Liver (tissue), 9 donors: ENCODE results near the gene CD8A. TPM values are rescaled to one million over a fixed set of nuclear protein-coding genes. Genes with fewer than 3 reads are reported as not detected.
"Not testable (repeated sequence)": the region's sequence is repeated elsewhere in the genome, so short reads cannot be mapped to it uniquely, and the experiment has no call there.

Source experiments
- DNase-seq: peaks from one replicate; pipeline ENCODE4 v3.0.0-alpha.2; 2017; ENCODE audit warnings: low spot score
- H3K27ac ChIP-seq, 2 donors: one replicate each; pipeline ENCODE4 v1.7.0; 2013; ENCODE audit warnings: inconsistent platforms in 2 of 2, low read length in 2 of 2, control low read depth in 1 of 2, low read depth in 1 of 2, mild to moderate bottlenecking in 1 of 2
- H3K27me3 ChIP-seq, 4 donors: one replicate each; pipeline versions ENCODE4 v1.6.1 to v1.7.0; 2013; ENCODE audit warnings: low read length in 3 of 4, inconsistent platforms in 1 of 4, mild to moderate bottlenecking in 1 of 4, moderate library complexity in 1 of 4; ENCODE audit not compliant: control insufficient read depth in 4 of 4, insufficient read depth in 4 of 4
- H3K36me3 ChIP-seq, 4 donors: one replicate each; pipeline versions ENCODE4 v1.6.1 to v1.7.0; 2013; ENCODE audit warnings: low read length in 3 of 4, mild to moderate bottlenecking in 3 of 4, low read depth in 1 of 4, moderate library complexity in 1 of 4; ENCODE audit not compliant: control insufficient read depth in 4 of 4, insufficient read depth in 3 of 4
- H3K4me1 ChIP-seq, 4 donors: one replicate each; pipeline versions ENCODE4 v1.6.1 to v1.7.0; 2013; ENCODE audit warnings: low read length in 3 of 4, mild to moderate bottlenecking in 3 of 4, moderate library complexity in 1 of 4; ENCODE audit not compliant: control insufficient read depth in 4 of 4, insufficient read depth in 4 of 4
- H3K4me3 ChIP-seq, 3 donors: one replicate each; pipeline versions ENCODE4 v1.6.1 to v1.7.0; 2013; ENCODE audit warnings: low read length in 3 of 3, control low read depth in 1 of 3, low read depth in 1 of 3, mild to moderate bottlenecking in 1 of 3
- H3K9ac ChIP-seq, 2 donors: one replicate each; pipeline ENCODE4 v1.7.0; 2013; ENCODE audit warnings: low read length in 2 of 2, mild to moderate bottlenecking in 2 of 2, moderate library complexity in 2 of 2, control low read depth in 1 of 2, low read depth in 1 of 2
- H3K9me3 ChIP-seq, 4 donors: one replicate each; pipeline versions ENCODE4 v1.6.1 to v1.7.0; 2013; ENCODE audit warnings: low read length in 3 of 4; ENCODE audit not compliant: control insufficient read depth in 4 of 4
- CTCF ChIP-seq: fragments of 150-350 bp; IDR thresholded peaks from 2 replicates; pipeline ENCODE4 v1.5.1; 2017; ENCODE audit warnings: improper control_type of control experiment, low read depth, low read length; ENCODE audit not compliant: missing input control
- EGR1 ChIP-seq, 2 donors: IDR thresholded peaks; 2 replicates each; pipeline ENCODE4 v1.6.1; 2016 to 2018; ENCODE audit warnings: antibody characterized with exemption in 2 of 2, low read depth in 2 of 2
- FOXA1 ChIP-seq: IDR thresholded peaks from 2 replicates; pipeline ENCODE4 v1.6.1; 2016; ENCODE audit warnings: antibody characterized with exemption
- FOXA2 ChIP-seq: IDR thresholded peaks from 2 replicates; pipeline ENCODE4 v1.6.1; 2016; ENCODE audit warnings: antibody characterized with exemption
- GABPA ChIP-seq, 2 donors: IDR thresholded peaks in 1 of 2; conservative IDR thresholded peaks in 1 of 2; 2 replicates each; pipeline ENCODE4 v1.6.1; 2016; ENCODE audit warnings: antibody characterized with exemption in 2 of 2, mild to moderate bottlenecking in 1 of 2, moderate library complexity in 1 of 2
- JUND ChIP-seq, 2 donors: IDR thresholded peaks; 2 replicates each; pipeline ENCODE4 v1.6.1; 2016; ENCODE audit warnings: antibody characterized with exemption in 2 of 2
- NR2F2 ChIP-seq: IDR thresholded peaks from 2 replicates; pipeline ENCODE4 v1.6.1; 2016; ENCODE audit warnings: antibody characterized with exemption
- RAD21 ChIP-seq, 2 donors: IDR thresholded peaks; 2 replicates each; pipeline ENCODE4 v1.6.1; 2016; ENCODE audit warnings: antibody characterized with exemption in 2 of 2, mild to moderate bottlenecking in 2 of 2
- RXRA ChIP-seq, 2 donors: IDR thresholded peaks; 2 replicates each; pipeline ENCODE4 v1.6.1; 2017 to 2018; ENCODE audit warnings: antibody characterized with exemption in 2 of 2, mild to moderate bottlenecking in 1 of 2
- SP1 ChIP-seq: IDR thresholded peaks from 2 replicates; pipeline ENCODE4 v1.6.1; 2018; ENCODE audit warnings: antibody characterized with exemption, mild to moderate bottlenecking
- TAF1 ChIP-seq: conservative IDR thresholded peaks from 2 replicates; pipeline ENCODE4 v1.6.1; 2016; ENCODE audit warnings: antibody characterized with exemption, mild to moderate bottlenecking
- YY1 ChIP-seq: IDR thresholded peaks from 2 replicates; pipeline ENCODE4 v1.6.1; 2016; ENCODE audit warnings: antibody characterized with exemption, mild to moderate bottlenecking
- ZBTB33 ChIP-seq: IDR thresholded peaks from 2 replicates; pipeline ENCODE4 v1.6.1; 2016; ENCODE audit warnings: antibody characterized with exemption
- WGBS: extraction: QIAGEN DNeasy Blood & Tissue Kit; methylation state at CpG from one replicate; pipeline ENCODE4 v1.1.7; 2013; 5-methylcytosine and 5-hydroxymethylcytosine counted together
- polyA plus RNA-seq, 2 donors: library from polyadenylated mRNA; stranded (reverse) in 1 of 2; unstranded in 1 of 2; fragments of 200-250 nt in 1 of 2; fragments of >200 nt in 1 of 2; fragmentation: Nextera tagmentation in 1 of 2; extraction: Ambion mirVana in 1 of 2; gene quantifications; one replicate each; pipeline versions ENCODE4 v1.2.1 to v1.2.3, GENCODE V29; 2013 to 2015
- total RNA-seq, 2 donors: library from RNA; depleted of rRNA; stranded (reverse); fragments of >200 nt; gene quantifications; one replicate each; pipeline ENCODE4 v1.2.3, GENCODE V29; 2014
- TF ChIP-seq, protein P1 (sequence below): IDR thresholded peaks from 2 replicates; pipeline ENCODE4 v1.6.1; 2016; ENCODE audit warnings: antibody characterized with exemption, mild to moderate bottlenecking
- donor health status: healthy.
- donor health status: healthy.
- donor health status: healthy.
- donor health status: healthy.
- donor health status: healthy.

Gene CD8A
- total and polyA plus RNA-seq, 4 donors = 0.42 to 1.8 (median 0.69) TPM

GRCh38 chr2:86746939-86747338 is 43.8 kb downstream of the CD8A start (continued):
- TF ChIP-seq, protein P1, sequence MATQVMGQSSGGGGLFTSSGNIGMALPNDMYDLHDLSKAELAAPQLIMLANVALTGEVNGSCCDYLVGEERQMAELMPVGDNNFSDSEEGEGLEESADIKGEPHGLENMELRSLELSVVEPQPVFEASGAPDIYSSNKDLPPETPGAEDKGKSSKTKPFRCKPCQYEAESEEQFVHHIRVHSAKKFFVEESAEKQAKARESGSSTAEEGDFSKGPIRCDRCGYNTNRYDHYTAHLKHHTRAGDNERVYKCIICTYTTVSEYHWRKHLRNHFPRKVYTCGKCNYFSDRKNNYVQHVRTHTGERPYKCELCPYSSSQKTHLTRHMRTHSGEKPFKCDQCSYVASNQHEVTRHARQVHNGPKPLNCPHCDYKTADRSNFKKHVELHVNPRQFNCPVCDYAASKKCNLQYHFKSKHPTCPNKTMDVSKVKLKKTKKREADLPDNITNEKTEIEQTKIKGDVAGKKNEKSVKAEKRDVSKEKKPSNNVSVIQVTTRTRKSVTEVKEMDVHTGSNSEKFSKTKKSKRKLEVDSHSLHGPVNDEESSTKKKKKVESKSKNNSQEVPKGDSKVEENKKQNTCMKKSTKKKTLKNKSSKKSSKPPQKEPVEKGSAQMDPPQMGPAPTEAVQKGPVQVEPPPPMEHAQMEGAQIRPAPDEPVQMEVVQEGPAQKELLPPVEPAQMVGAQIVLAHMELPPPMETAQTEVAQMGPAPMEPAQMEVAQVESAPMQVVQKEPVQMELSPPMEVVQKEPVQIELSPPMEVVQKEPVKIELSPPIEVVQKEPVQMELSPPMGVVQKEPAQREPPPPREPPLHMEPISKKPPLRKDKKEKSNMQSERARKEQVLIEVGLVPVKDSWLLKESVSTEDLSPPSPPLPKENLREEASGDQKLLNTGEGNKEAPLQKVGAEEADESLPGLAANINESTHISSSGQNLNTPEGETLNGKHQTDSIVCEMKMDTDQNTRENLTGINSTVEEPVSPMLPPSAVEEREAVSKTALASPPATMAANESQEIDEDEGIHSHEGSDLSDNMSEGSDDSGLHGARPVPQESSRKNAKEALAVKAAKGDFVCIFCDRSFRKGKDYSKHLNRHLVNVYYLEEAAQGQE = no peak

DNA sequence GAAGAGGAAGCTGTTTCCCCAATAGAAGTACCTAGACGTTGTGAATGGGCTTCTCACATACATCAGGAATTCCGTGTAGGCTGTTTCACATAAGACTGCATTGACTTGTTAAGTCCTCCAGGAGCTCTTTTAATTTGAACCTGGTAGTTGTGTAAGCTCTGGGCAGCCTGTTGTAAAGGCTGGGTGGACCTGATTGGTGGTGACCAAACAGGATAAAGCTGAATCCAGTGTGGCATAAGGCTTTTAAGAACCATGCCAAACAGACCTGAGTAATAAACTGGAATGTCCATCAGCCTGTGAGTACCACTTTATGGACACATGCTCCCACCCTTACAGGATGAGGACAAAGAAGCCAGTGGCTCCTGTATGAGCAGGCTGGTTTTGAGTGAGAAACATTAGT is 46.6 kb downstream of the CD8A start:
- H3K4me3 ChIP-seq = no peak overlapping the region
- no peaks in the 10 kb centered on the region for H3K27me3 ChIP-seq
- DNase-seq = no peak
- H3K27ac ChIP-seq = no peak overlapping the region
- TF ChIP-seq, protein P1 = no peak
- TF ChIP-seq SP1 = no peak
- TF ChIP-seq RXRA (IDR thresholded peaks at IDR 0.05) = no peak
- TF ChIP-seq TAF1 = no peak
- TF ChIP-seq GABPA (IDR thresholded peaks at IDR 0.05 in 1 of 2, conservative IDR thresholded peaks at IDR 0.05 in 1 of 2) = no peak
- no peak for TF ChIP-seq ZBTB33
- no peak for TF ChIP-seq YY1
- no peak for TF ChIP-seq JUND (IDR thresholded peaks at IDR 0.05)
- no peak for TF ChIP-seq FOXA1
- no peak for TF ChIP-seq CTCF
- no peak for TF ChIP-seq FOXA2
- TF ChIP-seq NR2F2 = no peak
- TF ChIP-seq RAD21 (IDR thresholded peaks at IDR 0.05) = no peak
- no peak for TF ChIP-seq EGR1 (IDR thresholded peaks at IDR 0.05; ENCODE audit: low read depth in 2 of 2)
- no peak overlapping the region for H3K9ac ChIP-seq
- 90% methylated on average over 2 of the region's 2 CpGs for WGBS
- peaks cover 0 to 5% (median 3%) of the 10 kb centered on the region in 4 donors for H3K36me3 ChIP-seq
- peaks cover 0 to 2% (median 0%) of the 10 kb centered on the region in 4 donors for H3K4me1 ChIP-seq
- H3K9me3 ChIP-seq = no peaks in the 10 kb centered on the region

GRCh38 chr2:86741889-86742498 is 48.7 kb downstream of the CD8A start:
- H3K27me3 ChIP-seq, H3K36me3 ChIP-seq, H3K9me3 ChIP-seq, H3K9ac ChIP-seq, H3K4me1 ChIP-seq, DNase-seq, H3K4me3 ChIP-seq, H3K27ac ChIP-seq: not testable (repeated sequence)
- 92% methylated on average over 2 of the region's 4 CpGs for WGBS

GRCh38 chr2:86739889-86740288 is 50.8 kb downstream of the CD8A start:
- H3K9ac ChIP-seq, H3K36me3 ChIP-seq, H3K27me3 ChIP-seq, H3K4me1 ChIP-seq, H3K27ac ChIP-seq, DNase-seq, H3K4me3 ChIP-seq, H3K9me3 ChIP-seq: not testable (repeated sequence)
- WGBS = no CpG with 5 or more reads among the region's 11 CpGs
